SH-SY5Y (cell line): ENCODE results near the gene LRBA.

ENCODE experiments used
- GATA2 ChIP-seq: IDR thresholded peaks from 2 replicates; pipeline ENCODE4 v1.6.1; 2011; ENCODE audit warnings: mild to moderate bottlenecking, low read depth, low read length
- GATA3 ChIP-seq: IDR thresholded peaks from 2 replicates; pipeline ENCODE4 v1.6.1; 2011; ENCODE audit warnings: low read depth, mild to moderate bottlenecking, low read length, moderate library complexity

DNA sequence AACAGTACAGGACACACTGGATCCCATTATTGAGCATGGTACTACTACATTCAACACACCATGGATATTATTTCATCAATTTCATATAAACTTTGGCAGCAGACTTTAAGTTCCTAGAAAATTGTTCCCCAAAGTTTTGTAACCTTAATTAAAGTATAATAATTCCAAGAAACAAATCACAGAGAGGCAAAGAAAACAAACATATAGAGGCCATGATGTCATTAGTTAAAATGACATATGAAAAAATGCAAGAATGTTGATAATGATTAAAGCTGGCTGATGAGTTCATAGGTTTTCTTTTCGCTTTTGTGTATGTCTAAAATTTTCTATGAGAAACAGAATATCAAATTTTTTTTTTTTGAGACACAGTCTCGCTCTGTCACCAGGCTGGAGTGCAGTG is 26.8 kb downstream of the LRBA start:
- TF ChIP-seq GATA2 (no peak), GATA3 (no peak)
